AG10803 (cell line): ENCODE measurements around the gene HPSE.
"Not testable (repeated sequence)": the region's sequence is repeated elsewhere in the genome, so short reads cannot be mapped to it uniquely, and the experiment has no call there.

Experiments used
- DNase-seq: peaks from one replicate; pipeline ENCODE4 v3.0.0; 2010; ENCODE audit warnings: low read depth
- H3K4me3 ChIP-seq: 2 replicates; pipeline ENCODE4 v1.5.1; 2011; ENCODE audit warnings: mild to moderate bottlenecking, low read length, control low read depth
- CTCF ChIP-seq: conservative IDR thresholded peaks from 2 replicates; pipeline ENCODE4 v1.5.1; 2011; ENCODE audit warnings: mild to moderate bottlenecking, low read length, control low read depth, inconsistent platforms

Gene HPSE

DNA sequence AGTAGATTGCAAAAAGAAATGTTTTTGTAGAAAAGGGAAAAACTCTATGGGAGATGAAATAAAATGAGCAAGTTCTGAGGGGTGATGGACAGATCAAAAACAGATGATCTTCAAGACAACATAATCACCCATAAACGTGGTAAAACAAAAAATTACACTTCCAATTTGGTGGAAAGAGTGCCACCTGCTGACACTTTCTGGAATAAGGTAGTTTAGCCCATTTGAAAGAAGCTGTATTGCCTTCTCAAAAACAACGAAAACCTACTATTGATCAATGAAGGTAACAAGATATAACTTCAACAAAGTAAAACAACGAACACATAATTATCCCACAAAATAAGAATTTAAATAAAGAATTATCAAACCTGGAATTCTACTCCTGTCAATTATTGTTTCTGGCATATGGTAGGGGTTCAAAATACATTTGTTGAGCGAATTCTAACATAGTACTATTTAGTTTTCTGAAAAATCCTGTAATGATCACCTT, 52.6 kb downstream of the HPSE start:
- peak; percentile 64 for DNase-seq
- TF ChIP-seq CTCF = peak; percentile 84
- H3K4me3 ChIP-seq = no peak overlapping the region

DNA sequence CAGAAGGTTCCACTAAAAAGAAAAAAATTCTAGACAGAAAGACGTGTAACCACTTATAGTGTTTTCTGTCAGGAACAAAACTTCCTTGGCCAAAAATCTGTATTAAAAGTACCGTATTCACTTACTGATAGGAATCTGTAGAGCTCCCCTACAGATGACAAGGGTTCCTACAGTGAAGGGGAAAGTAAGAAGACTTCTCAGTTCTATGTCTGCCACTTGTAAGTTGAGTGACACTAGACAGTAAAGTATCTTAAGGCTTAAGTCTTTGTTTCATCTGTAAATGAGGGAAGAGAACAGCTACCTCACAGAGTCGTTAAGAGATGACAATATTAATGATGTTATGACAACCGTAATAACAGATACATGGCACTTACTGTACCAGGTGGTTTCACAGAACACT, 53.3 kb downstream of the HPSE start:
- no peak for DNase-seq
- 0 out of 2 replicates have a peak, but pooled peaks have one; percentile 11 for TF ChIP-seq CTCF
- H3K4me3 ChIP-seq = no peak overlapping the region

DNA sequence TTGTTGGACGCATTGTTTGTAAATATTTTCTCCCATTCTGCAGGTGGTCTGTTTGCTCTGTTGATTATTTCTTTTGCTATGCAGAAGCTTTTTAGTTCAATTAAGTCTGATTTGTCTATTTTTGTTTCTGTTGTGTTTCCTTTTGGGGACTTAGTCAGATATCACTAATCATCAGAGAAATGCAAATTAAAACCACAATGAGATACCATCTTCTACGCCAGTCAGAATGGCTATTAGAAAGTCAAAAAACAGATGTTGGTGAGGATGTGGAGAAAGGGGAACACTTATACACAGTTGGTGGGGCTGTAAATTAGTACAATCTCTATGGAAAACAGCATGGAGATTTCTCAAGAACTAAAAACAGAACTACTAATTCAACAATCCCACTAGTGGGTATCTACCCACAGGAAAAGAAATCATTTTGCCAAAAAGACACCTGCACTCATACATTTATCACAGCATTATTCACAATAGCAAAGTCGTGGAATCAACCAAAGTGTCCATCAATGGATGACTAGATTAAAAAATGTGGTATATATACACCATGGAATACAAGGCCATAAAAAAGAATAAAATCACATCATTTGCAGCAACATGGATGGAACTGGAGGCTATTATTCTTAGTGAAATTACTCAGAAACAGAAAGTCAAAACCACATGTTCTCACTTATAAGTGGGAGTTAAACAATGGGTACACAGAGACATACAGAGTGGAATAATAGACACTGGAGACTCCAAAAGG, 58.2 kb downstream of the HPSE start:
- TF ChIP-seq CTCF = no peak
- no peak for DNase-seq
- no peak overlapping the region for H3K4me3 ChIP-seq

- not testable (repeated sequence) for DNase-seq, H3K4me3 ChIP-seq
Observed at GRCh38 chr4:83273926-83274325, 60.7 kb downstream of the HPSE start.

DNA sequence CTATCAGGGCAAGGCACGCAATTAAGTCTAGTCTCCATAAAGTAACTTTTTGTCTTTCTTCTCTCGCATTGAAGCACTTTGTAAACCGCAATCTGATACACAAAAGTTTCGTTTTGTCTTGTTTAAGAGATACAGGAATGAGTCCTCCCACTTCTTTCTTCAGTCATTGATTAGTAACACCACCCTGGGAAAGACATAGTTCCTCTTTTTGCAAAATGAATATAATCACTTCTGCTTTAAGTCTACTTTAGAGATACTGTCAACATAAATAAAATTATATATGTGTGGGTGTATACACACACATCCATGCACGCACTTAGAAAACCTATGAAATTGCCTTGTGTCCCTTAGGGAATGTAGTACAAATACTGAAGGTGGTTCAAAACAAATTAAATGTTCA, 61.7 kb downstream of the HPSE start:
- DNase-seq = no peak
- no peak for TF ChIP-seq CTCF
- H3K4me3 ChIP-seq = no peak overlapping the region

GRCh38 chr4:83269256-83269655, 65.4 kb downstream of the HPSE start:
- H3K4me3 ChIP-seq = no peak overlapping the region
- no peak for TF ChIP-seq CTCF
- DNase-seq = peak; percentile 44

DNA sequence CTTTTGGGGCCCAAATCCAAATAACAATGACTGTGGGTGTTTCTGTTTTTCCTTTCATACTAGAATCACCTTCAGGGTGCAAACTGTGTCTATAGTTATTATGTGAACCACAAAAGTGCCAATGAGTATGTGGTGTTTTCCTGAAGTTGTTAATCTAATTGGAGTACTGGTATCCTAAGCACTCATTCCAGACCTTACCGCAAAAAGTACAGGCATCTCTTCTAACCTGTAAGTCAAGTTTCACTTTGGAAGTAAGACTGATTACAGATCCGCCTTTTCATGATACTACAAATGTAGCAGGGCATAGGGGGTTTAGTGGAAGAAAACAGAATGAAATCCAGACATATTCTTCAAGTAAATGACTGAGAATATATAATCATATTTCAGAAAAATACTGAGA, 66.2 kb downstream of the HPSE start:
- H3K4me3 ChIP-seq = no peak overlapping the region
- no peak for DNase-seq
- TF ChIP-seq CTCF = no peak
